Peyer's patch (tissue), 4 donors: ENCODE measurements around the gene MYH7.

ENCODE experiments used
- CTCF ChIP-seq, 6 experiments: fragments of 450-650 bp in 4 of 6; fragments of 200-600 bp in 2 of 6; sonication (generic) in 1 of 6; IDR thresholded peaks; one replicate each; pipeline ENCODE4 v1.5.1; 2017 to 2019; ENCODE audit warnings: antibody characterized with exemption in 6 of 6, mild to moderate bottlenecking in 3 of 6, moderate library complexity in 1 of 6
- POLR2A ChIP-seq, 2 donors: fragments of 450-650 bp; IDR thresholded peaks; one replicate each; pipeline ENCODE4 v1.5.1; 2017; ENCODE audit warnings: antibody characterized with exemption in 2 of 2, mild to moderate bottlenecking in 2 of 2, moderate library complexity in 2 of 2

GRCh38 chr14:23385244-23385641 is 50.2 kb downstream of the MYH7 start:
- TF ChIP-seq CTCF (IDR thresholded peaks at IDR 0.05), result no peak
- no peak for TF ChIP-seq POLR2A (IDR thresholded peaks at IDR 0.05)
